Hematopoietic multipotent progenitor cell treated with erythropoietin and hydrocortisone succinate and interleukin-3 and kit ligand, for 17 days (in vitro differentiated cells): ENCODE data around the gene PKD2.

Experiments
- DNase-seq: peaks from one replicate; pipeline ENCODE4 v3.0.0-alpha.2; 2015; ENCODE audit warnings: low spot score

Gene PKD2

GRCh38 chr4:88027611-88028608 is 20.5 kb downstream of the PKD2 start:
- no peak for DNase-seq

DNA sequence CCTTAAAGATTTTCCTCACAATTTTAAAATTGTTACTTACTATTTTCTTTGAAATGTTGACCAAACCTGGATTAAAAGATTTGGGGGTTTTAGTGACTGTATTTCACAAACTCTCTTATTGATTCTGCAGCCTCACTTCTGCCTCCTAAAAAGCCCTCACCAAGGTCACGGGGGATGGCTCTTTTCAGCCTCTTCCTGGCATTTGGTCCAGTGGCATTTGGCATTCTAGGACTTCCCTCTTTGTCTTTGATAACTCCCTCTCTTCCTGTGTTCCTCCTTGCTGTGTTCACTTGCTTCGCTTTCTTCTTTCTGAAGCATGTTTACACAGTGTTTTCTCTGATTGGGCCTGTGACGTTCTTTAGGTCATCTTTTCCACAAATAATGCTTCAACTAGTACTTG is 21.5 kb downstream of the PKD2 start:
- DNase-seq: no peak

- no peak for DNase-seq
Measured at GRCh38 chr4:88029556-88029955, 22.1 kb downstream of the PKD2 start.

DNA sequence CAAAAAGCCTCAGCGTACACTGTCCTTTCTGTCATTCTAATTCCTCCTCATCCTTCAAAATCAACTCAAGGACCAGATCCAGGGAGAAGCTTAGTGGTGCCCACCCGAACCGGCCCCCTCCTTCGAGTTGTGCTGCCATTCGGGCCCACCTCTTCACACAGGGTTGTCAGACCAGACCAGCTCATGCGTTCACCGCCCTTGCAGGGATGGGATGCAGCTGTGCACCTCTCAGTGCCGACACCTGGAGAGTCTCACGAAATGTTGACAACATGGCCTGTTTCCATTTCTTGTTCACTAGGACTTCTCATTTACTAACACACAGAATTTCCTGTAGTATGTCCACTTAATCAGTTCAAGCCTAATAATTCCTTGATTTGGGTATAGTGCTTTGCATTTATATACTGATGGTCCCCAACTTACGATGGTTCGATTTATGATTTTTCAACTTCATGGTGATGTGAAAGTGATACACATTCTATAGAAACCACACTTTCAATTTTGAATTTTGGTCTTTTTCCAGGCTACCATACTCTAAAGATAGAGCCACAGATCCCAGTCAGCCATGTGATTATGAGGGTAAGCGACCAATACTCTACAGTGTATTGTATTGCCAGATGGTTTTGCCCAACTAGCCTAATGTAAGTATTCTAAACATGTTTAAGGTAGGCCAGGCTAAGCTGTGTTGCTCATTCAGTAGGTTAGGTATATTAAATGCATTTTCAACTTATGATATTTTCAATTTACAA is 23.3 kb downstream of the PKD2 start:
- no peak for DNase-seq

DNA sequence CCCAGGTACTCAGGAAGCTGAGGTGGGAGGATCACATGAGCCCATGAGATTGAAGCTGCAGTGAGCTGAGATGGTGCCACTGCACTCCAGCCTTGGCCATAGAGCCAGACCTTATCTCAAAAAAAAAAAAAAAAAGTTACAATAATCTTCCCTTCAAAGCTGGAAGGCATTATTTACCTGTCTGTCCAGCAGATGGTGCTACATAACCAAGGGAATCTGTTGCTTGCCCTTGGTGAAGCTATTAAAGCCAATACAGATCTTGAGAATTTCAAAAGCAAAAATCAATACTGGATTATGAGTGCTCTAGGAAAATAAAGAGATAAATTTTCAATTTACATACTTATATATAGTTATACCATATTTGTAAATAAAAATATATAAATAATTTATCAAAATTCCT is 25.9 kb downstream of the PKD2 start:
- peak; percentile 84 for DNase-seq

DNA sequence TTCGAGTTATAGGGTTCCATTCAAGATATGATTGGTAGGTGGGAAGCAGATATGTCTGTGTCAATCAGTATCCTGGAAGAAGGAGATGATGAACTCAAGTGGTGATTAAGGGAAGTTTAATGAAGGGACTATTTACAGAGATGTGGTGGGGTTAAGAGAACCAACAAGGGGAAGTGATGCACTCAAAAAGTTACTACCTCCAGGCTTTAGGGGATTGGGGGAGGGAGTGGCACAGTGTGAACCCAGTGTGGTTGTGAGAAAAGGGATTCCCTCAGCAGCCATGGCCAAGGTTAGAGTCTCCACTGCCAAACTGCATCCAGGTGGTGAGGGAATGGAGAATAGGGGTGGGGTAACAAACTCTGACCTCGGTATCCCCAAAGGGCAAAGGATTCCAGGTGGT is 27.9 kb downstream of the PKD2 start:
- no peak for DNase-seq

GRCh38 chr4:88037447-88037846 is 30.0 kb downstream of the PKD2 start:
- DNase-seq: no peak

DNA sequence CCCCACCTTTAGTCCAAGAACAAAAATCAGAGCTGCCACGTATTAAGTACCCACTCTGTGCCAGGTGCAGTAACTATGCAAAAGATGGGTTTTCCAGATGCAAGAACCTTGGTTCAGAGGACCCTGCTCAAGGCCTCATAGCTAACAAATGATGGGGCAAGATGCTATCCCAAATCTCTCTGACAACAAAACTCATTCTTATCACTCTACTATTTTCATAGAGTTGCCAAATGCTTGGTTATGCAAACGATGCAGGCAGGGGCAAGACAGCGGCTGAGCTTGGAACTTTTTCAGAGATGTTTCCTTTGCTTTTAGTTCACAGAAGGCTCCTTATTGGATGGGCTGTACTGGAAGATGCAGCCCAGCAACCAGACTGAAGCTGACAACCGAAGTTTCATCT is 30.5 kb downstream of the PKD2 start:
- no peak for DNase-seq

DNA sequence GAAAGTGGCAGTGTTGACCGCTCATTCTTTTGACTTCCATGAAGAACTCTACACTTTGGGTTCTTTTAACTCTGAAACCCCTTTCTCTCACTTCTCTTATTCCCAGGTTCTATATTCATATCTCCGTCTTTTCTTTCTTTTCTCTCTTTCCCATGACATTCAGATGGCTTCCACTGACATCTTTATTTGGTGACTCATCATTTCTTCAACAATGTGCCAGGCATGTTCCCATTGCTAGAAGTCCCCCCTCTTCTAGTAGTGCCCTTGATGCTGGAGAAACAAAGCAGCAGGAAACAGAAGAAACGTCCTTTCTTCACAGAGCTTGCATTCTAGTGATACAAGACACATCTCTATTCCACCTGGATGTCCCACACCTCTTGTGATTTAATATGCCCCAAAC is 33.3 kb downstream of the PKD2 start:
- no peak for DNase-seq

DNA sequence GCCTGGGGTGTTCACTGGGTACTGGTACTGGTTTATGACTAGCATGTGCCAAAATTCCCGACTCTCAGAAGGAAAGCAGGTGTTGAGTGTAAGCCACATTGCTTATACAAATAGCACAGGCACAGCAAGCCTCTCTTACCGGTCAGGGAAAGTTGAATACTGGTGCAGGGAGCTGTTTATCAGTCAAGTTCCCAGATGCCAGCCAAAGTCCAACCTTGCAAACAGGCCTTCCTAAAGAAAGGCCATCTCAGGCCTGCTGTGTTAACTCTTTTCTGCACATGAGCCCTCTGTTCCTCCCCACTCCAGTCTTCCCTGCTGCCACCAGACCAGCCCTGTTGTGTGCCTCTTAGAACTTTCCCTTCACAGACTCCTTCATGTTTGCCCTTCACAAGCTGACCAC is 34.2 kb downstream of the PKD2 start:
- no peak for DNase-seq

GRCh38 chr4:88043001-88043400 is 35.6 kb downstream of the PKD2 start:
- DNase-seq: no peak

GRCh38 chr4:88043586-88044340 is 36.3 kb downstream of the PKD2 start:
- DNase-seq: no peak

DNA sequence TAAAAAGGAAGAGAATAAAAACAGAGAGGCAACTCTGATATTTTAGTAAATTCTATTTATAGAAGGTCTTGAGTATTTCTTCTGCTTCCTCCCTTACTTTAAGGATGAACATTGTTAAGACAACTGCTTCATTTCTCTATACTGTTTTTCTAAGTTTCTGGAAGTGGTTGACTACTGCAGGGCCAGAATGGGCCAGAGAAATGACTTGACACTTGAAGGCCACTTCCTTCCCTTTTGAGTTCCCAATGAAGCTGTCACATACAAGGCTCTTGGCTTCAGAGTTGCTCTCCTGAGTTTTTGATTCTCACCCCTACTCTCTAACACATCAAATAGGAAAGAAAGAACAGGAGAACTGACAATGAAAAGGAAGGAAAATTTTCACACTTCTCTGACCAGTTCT is 37.6 kb downstream of the PKD2 start:
- DNase-seq: no peak

- DNase-seq: no peak
Measured at GRCh38 chr4:88054229-88054628, 46.8 kb downstream of the PKD2 start.

- DNase-seq: peak; percentile 64
Measured at GRCh38 chr4:88054901-88055300, 47.5 kb downstream of the PKD2 start.

- DNase-seq: no peak
Measured at GRCh38 chr4:88058295-88058694, 50.9 kb downstream of the PKD2 start.

DNA sequence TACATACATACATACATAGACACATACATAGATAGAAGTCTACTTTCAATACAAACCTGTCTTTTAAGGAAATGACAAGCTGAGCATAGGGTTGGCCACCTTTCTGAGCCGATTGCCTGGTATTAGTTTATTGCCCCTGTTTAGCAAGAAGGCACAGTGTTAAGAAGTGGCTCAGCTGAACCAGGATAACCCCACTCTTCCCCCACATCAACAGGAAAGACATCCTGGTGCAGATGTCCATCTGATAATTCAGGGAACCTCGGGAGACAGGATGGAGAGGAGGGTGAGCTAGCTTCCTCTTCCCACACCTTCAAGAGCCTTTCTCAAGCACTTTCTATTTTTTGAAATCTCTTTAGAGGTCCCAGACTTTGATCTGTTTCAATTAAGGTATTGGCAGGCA is 52.3 kb downstream of the PKD2 start:
- DNase-seq: no peak

- no peak for DNase-seq
Measured at GRCh38 chr4:88060431-88060830, 53.0 kb downstream of the PKD2 start.

- DNase-seq: no peak
Measured at GRCh38 chr4:88062311-88062710, 54.9 kb downstream of the PKD2 start.

- DNase-seq: no peak
Measured at GRCh38 chr4:88062843-88063242, 55.4 kb downstream of the PKD2 start.

DNA sequence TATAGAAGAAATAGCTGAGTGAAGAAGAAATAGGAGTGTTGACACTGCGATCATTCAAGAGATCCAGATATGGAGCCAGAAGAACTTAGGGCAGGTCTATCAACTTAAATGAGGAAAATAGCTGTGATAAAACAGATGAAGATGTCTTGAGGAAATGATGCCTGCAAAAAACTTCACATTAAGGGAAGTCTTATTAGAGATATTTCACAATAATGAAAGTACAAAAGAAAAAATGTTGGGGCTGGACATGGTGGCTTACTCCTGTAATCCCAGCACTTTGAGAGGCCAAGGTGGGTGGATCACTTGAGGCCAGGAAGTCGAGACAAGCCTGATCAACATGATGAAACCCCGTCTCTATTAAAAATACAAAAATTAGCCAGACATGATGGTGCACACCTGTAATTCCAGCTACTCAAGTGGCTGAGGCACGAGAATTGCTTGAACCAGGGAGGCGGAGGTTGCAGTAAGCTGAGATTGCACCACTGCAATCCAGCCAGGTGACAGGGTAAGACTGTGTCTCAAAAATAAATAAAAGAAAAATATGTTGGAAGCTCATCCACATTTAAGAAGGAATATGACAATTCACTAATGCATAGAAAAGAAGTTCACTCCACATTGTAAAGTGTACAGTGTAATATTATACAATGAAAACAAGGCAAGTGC is 56.3 kb downstream of the PKD2 start:
- DNase-seq: no peak

DNA sequence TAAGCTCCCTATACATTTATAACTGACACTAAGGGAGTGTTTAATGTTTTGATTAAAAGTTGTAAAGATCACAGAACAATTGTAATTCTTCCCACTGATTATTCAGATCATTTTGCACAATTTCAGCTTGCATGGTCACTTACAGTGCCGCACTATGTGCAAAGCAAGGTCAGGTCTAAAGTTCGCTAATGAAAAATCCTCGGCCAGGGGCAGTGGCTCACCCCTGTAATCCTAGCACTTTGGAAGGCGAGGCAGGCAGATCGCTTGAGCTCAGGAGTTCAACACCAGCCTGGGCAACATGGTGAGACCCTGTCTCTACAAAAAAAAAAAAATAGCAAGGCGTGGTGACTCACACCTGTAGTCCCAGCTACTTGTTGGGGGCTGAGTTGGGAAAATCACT is 57.0 kb downstream of the PKD2 start:
- DNase-seq: no peak
